GM19043 (cell line): Measurements from ENCODE around the gene SNED1.
"Not testable (repeated sequence)": the region's sequence is repeated elsewhere in the genome, so short reads cannot be mapped to it uniquely, and the experiment has no call there.

ENCODE experiments used
- ATAC-seq: cut with Tn5 transposase; IDR thresholded peaks from one replicate; pipeline ENCODE4 v1.9.1; 2021; ENCODE audit warnings: low read depth; ENCODE audit not compliant: unreplicated experiment

SNED1 gene

GRCh38 chr2:240972201-240972600 is 26.2 kb upstream of the SNED1 start:
- ATAC-seq, result no peak

- ATAC-seq, result no peak
Measured at GRCh38 chr2:240972636-240973521, 25.5 kb upstream of the SNED1 start.

- ATAC-seq, result no peak
Measured at GRCh38 chr2:240974771-240975572, 23.4 kb upstream of the SNED1 start.

- ATAC-seq, result not testable (repeated sequence)
Measured at GRCh38 chr2:240975903-240976302, 22.5 kb upstream of the SNED1 start.

GRCh38 chr2:240981280-240981679 is 17.1 kb upstream of the SNED1 start:
- no peak for ATAC-seq

- no peak for ATAC-seq
Measured at GRCh38 chr2:240981871-240982800, 16.3 kb upstream of the SNED1 start.

- ATAC-seq, result no peak
Measured at GRCh38 chr2:240982821-240983281, 15.6 kb upstream of the SNED1 start.

- no peak for ATAC-seq
Measured at GRCh38 chr2:240983361-240983995, 14.9 kb upstream of the SNED1 start.

GRCh38 chr2:240983996-240984498 is 14.4 kb upstream of the SNED1 start:
- ATAC-seq, result no peak

- no peak for ATAC-seq
Measured at GRCh38 chr2:240985881-240986786, 12.3 kb upstream of the SNED1 start.

GRCh38 chr2:240986787-240987411 is 11.5 kb upstream of the SNED1 start:
- ATAC-seq, result no peak

- ATAC-seq, result no peak
Measured at GRCh38 chr2:240987588-240987987, 10.8 kb upstream of the SNED1 start.

- ATAC-seq, result no peak
Measured at GRCh38 chr2:240988146-240988545, 10.3 kb upstream of the SNED1 start.

- ATAC-seq, result no peak
Measured at GRCh38 chr2:240988571-240989271, 9.7 kb upstream of the SNED1 start.

- ATAC-seq, result no peak
Measured at GRCh38 chr2:240989451-240990265, 8.8 kb upstream of the SNED1 start.

- no peak for ATAC-seq
Measured at GRCh38 chr2:240990266-240990529, 8.2 kb upstream of the SNED1 start.

GRCh38 chr2:240990726-240991377 is 7.6 kb upstream of the SNED1 start:
- no peak for ATAC-seq
